HG03342 (cell line): ENCODE measurements around the gene SLC11A1.

Experiments
- ATAC-seq: cut with Tn5 transposase; IDR thresholded peaks from one replicate; pipeline ENCODE4 v1.9.1; 2021; ENCODE audit warnings: mild to moderate bottlenecking, moderate library complexity; ENCODE audit not compliant: unreplicated experiment

Gene SLC11A1

DNA sequence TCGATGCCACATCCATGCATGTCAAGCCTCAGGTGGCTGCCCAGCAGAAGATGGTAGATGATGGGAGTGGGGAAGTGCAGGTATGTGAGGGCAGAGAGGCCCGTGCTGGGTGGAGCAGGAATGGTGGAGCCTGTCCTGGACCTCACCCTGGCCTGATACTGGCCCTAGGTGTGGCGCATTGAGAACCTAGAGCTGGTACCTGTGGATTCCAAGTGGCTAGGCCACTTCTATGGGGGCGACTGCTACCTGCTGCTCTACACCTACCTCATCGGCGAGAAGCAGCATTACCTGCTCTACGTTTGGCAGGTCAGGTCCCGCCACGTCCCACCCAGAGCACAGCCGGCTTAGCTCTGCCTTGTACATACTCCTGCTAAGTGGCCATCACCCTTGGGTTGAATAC is 49.8 kb downstream of the SLC11A1 start:
- ATAC-seq, result no peak

DNA sequence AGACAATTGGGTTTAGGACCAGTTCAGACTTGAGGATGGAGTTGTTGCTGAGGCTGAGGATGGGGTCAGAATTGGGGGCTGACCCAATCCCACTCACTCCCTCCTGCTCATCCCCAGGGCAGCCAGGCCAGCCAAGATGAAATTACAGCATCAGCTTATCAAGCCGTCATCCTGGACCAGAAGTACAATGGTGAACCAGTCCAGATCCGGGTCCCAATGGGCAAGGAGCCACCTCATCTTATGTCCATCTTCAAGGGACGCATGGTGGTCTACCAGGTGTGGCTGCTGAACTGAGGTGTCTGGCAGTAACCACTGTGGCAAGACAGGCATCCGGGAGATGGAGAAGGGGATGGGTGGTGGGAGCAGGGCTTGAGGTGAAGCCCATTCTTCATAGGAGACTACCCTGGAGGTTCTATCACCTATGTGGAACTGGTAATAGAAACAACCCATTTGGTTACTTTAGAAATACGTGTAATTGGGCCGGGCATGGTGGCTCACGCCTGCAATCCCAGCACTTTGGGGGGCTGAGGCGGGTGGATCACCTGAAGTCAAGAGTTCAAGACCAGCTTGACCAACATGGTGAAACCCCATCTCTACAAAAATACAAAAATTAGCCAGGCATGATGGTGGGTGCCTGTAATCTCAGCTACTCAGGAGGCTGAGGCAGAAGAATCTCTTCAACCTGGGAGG is 50.7 kb downstream of the SLC11A1 start:
- ATAC-seq, result no peak

DNA sequence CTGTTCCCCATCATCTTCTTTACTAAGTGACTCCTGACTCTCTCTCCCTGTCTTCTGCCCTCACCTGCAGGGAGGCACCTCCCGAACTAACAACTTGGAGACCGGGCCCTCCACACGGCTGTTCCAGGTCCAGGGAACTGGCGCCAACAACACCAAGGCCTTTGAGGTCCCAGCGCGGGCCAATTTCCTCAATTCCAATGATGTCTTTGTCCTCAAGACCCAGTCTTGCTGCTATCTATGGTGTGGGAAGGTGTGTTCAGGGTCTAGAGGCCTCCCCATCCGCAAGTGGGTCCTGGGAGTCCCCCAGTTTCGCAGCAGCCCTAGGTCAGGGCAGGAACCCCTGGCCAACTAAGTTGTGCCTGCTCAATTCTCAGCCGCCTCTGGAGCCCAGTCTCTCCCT is 52.4 kb downstream of the SLC11A1 start:
- ATAC-seq, result no peak

DNA sequence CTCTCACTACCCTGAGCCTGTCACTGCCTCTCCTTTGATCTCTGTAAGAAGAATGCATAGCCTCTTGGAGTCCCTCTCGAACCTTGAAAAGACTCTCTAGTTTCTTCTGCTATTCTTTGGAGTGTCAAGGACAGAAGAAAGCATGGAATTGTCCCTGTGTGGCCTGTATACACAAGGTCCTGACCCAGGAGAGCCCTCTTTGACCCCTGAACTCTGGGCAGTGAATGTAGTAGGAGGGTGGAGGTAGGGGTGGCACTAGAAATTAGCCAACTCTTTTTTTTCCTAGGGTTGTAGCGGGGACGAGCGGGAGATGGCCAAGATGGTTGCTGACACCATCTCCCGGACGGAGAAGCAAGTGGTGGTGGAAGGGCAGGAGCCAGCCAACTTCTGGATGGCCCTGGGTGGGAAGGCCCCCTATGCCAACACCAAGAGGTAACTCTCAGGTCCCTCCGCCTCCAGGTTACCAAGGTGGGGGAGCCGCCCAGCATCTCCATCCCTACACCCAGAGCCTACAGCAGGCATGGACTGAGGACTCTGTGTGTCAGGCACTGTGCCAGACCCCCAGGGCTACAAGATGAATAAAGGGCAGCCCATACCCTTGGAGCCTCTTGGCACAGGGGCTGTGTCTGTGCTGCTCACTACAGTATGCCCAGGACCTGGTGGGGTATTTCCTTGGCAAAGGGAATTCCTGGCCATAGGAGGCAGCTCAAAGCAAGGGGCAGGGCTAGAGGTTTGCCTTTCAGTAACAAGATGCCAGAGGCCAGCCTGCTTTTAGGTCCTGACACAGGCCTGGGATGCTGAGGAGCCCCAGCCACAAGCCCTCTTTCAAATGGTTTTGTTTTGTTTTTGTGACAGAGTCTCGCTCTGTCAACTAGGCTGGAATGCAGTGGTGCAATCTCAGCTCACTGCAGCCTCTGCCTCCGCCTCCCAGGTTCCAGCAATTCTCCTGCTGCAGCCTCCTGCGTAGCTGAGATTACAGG is 53.2 kb downstream of the SLC11A1 start:
- no peak for ATAC-seq

DNA sequence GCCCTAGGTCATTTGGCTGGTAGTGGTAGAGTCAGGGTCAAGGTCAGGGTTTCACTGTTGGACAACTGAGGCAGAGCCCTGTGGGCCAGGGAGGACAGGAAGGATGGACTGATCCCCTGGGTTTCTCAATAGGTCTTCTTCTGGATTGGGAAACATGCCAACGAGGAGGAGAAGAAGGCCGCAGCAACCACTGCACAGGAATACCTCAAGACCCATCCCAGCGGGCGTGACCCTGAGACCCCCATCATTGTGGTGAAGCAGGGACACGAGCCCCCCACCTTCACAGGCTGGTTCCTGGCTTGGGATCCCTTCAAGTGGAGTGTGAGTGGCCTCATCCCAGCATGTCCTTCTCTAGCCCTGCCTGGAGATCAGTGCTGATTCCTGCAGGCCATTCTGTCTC is 54.9 kb downstream of the SLC11A1 start:
- no peak for ATAC-seq

DNA sequence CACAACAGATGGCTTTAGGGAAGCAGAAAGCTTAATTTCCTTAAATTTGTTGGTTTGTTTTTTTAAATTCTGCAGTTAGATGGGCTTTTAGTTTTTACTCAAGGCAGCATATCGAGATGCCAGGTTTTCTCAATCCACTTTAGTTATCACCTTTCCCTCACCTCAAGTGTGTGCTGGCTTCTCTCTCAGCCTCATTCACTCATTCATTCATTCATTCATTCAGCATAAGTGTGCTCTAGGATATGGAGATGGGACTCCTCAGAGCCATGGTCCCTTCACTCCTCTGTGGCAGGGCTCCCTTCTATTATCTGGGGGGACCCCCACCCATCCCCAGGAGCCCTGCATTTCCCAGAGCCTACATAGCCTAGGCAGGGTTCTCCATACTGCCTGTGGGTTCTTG is 55.9 kb downstream of the SLC11A1 start:
- no peak for ATAC-seq

DNA sequence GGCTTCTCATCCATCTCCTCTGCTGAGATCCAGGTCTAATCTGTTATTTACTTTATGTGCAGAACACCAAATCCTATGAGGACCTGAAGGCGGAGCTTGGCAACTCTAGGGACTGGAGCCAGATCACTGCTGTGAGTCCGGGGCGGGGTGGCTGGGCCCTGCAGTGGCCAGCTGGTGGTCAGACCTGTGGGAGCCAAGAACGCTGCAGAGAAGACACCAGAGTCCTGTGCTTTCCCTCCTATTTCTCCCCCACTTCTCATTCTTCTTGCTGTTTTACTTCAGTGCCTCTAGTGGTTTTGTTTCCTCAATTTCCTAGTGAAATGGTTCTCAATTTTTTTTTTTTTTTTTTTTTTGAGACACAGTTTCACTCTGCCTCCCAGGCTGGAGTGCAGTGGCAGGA is 56.5 kb downstream of the SLC11A1 start:
- no peak for ATAC-seq

DNA sequence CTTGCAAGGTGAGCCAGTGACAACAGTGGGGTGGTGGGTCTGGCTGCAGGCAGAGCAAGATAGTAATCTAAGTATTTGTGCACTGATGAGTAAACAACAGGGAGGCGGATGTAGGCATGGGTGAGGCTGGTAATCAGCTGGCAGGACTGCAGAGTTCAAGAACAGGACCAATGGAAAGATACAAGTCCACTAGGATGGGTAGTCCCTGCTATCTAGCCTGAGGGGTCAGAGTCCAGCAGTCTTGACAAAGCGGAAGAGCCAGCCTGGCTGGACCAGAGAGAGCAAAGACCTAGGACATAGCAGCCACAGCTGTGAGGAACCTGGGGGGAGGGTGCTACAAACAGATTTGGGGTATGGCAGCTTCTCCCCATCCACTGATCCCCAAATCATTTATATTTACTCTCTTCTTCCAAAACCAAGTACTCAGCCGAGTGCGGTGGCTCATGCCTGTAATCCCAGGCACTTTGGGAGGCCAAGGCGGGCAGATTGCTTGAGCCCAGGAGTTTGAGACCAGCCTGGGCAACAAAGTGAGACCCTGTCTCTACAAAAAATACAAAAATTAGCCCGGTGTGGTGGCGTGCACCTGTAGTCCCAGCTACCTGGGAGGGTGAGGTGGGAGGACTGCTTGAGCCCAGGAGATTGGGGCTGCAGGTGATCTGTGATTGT is 62.8 kb downstream of the SLC11A1 start:
- no peak for ATAC-seq

DNA sequence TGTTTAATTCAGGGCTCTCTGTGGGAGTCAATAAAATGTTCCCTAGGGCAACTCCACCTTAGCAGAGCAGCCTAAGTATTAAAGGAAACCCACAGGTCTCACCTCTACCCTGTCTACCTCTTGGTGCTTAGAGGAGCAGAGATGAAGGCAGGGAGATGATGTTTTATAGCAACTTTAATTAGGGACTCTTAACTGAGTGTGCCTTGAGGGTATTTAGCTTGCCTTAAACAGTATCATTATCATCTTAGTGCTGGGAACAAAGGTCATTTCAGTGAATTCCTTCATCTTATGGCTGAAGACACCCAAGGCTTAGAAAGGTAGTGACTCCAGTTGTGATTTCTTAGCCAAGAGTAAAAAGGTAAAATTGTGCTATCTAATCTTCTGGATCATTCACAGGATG is 63.5 kb downstream of the SLC11A1 start:
- no peak for ATAC-seq
